ENCODE results near the gene CYP4F2.

- TF ChIP-seq EZH2 (IDR thresholded peaks at IDR 0.05; ENCODE audit: insufficient read depth, poor library complexity, severe bottlenecking) = no peak
- no peak for TF ChIP-seq EZH2phosphoT487 (IDR thresholded peaks at IDR 0.05; ENCODE audit: insufficient read depth, low read depth)
Measured at GRCh38 chr19:15885919-15886318, 12.0 kb downstream of the CYP4F2 start.
